Liver (tissue), 2 donors: ENCODE measurements around the gene PDGFC.

Experiments
- CTCF ChIP-seq: fragments of 150-350 bp; IDR thresholded peaks from 2 replicates; pipeline ENCODE4 v1.5.1; 2017; ENCODE audit warnings: improper control_type of control experiment, low read depth, low read length; ENCODE audit not compliant: missing input control
- ZBTB33 ChIP-seq: IDR thresholded peaks from 2 replicates; pipeline ENCODE4 v1.6.1; 2016; ENCODE audit warnings: antibody characterized with exemption
- donor health status: healthy.

- TF ChIP-seq CTCF = no peak
- no peak for TF ChIP-seq ZBTB33
Observed at GRCh38 chr4:156786713-156787112, 184.9 kb downstream of the PDGFC start.
